ENCODE results near the gene TOMM70. TPM values are rescaled to one million over a fixed set of nuclear protein-coding genes. Genes with fewer than 3 reads are reported as not detected.

TOMM70 gene
- total and polyA plus RNA-seq, 2 of the 8 experiments (the other 6 are each of a cell fraction or from before 2014, with no cell fraction given), result 10.9 to 52.1 TPM

- Histone ChIP-seq H2BK5ac (ENCODE audit: low read depth, low read length) (no peak overlapping the region), H3K9ac (replicated peaks in 1 of 4; ENCODE audit: extremely low read depth in 1 of 4, low read depth in 3 of 4, low read length in 3 of 4) (no peak overlapping the region), H3K79me1 (ENCODE audit: low read depth, low read length) (no peaks in the 10 kb centered on the region; the same call in 1 of the 2 replicates), H3K27me3 (replicated peaks in 1 of 4; ENCODE audit: control insufficient read depth in 3 of 4, extremely low read depth in 1 of 4, insufficient read depth in 3 of 4, low read length in 3 of 4) (no peaks in the 10 kb centered on the region), H3K4me2 (ENCODE audit: insufficient read depth in 1 of 2, low read depth in 2 of 2, low read length in 2 of 2) (no peak overlapping the region), H4K8ac (ENCODE audit: extremely low read depth, insufficient read depth, low read length) (no peak overlapping the region), H4K5ac (ENCODE audit: insufficient read length, low read depth, low read length) (no peak overlapping the region), H3K36me3 (ENCODE audit: control insufficient read depth in 2 of 4, insufficient read depth in 4 of 4, low read length in 3 of 4) (peaks cover 0 to 3% (median 1%) of the 10 kb centered on the region in 4 experiments; a peak in 3 of 8 replicates), H2BK12ac (ENCODE audit: low read depth, low read length) (no peak overlapping the region), H3K79me2 (ENCODE audit: control insufficient read depth in 1 of 2, insufficient read depth in 2 of 2, low read length in 2 of 2) (no peaks in the 10 kb centered on the region), H4K20me1 (replicated peaks in 1 of 2; ENCODE audit: control insufficient read depth in 1 of 2, insufficient read depth in 2 of 2, low read length in 2 of 2) (no peaks in the 10 kb centered on the region), H3K23me2 (ENCODE audit: low read depth, low read length) (no peaks in the 10 kb centered on the region), H3K14ac (ENCODE audit: insufficient read length) (no peak overlapping the region), H2BK20ac (ENCODE audit: low read length) (no peak overlapping the region), H3K4me3 (ENCODE audit: extremely low read depth in 1 of 4, insufficient read depth in 2 of 4, low read depth in 3 of 4, low read length in 4 of 4) (no peak overlapping the region), H3K27ac (ENCODE audit: low read depth, low read length) (no peak overlapping the region), H3K23ac (ENCODE audit: insufficient read length) (no peak overlapping the region), H3K4me1 (replicated peaks in 1 of 4; ENCODE audit: control insufficient read depth in 3 of 4, insufficient read depth in 4 of 4, low read length in 3 of 4) (no peaks in the 10 kb centered on the region), H2BK120ac (replicated peaks; ENCODE audit: low read depth, low read length) (no peak overlapping the region), H2AK5ac (ENCODE audit: low read depth, low read length) (no peak overlapping the region), H2BK15ac (ENCODE audit: low read length) (no peak overlapping the region), H3K9me3 (ENCODE audit: insufficient read depth in 2 of 2, low read depth in 1 of 2, low read length in 1 of 2) (peaks cover 4 to 17% of the 10 kb centered on the region in 2 experiments), H3K4ac (replicated peaks; ENCODE audit: insufficient read length, low read depth, low read length) (no peak overlapping the region), H3K56ac (replicated peaks; ENCODE audit: insufficient read length, low read depth, low read length) (no peak overlapping the region), H3K18ac (ENCODE audit: extremely low read depth, low read length) (no peak overlapping the region), H2AFZ (ENCODE audit: low read length) (no peak overlapping the region), H4K91ac (replicated peaks; ENCODE audit: insufficient read length, low read length) (no peak overlapping the region)
- WGBS, 2 experiments (ENCODE audit: extremely low coverage in 1 of 2, insufficient coverage in 1 of 2, insufficient read length in 1 of 2, insufficient replicate concordance in 2 of 2, low coverage in 1 of 2, low lambda C conversion rate in 2 of 2, missing lambda C conversion rate in 1 of 2), result 89% methylated on average over 3 of the region's 3 CpGs; no CpG with 5 or more reads in 1 of the 2 experiments
- POLR2A ChIA-PET (ENCODE audit: partially characterized antibody), result no interaction called here
- CTCF ChIA-PET (ENCODE audit: partially characterized antibody), result interaction anchor here (0.8 to 1.3 kb wide), 3 partner anchors 22 to 795 kb away, joined by 3 read pairs; no protein-coding TSS in a partner anchor
- DNase-seq (ENCODE audit: low read depth in 1 of 2, low spot score in 2 of 2), result no peak
- no peak for FAIRE-seq
Observed at GRCh38 chr3:100440895-100441294, 40.0 kb upstream of the TOMM70 start.

Data from H1 (cell line).